GM11168 (cell line): ENCODE measurements around the gene AEBP2.

Experiments
- in situ Hi-C: fragments of 300-500 bp; cut with MboI; formaldehyde crosslinking; loops from one replicate; pipeline ENCODE4 v1.12.0; 2022; ENCODE audit warnings: low sequenced_read_pairs; ENCODE audit not compliant: unreplicated experiment

AEBP2 gene

GRCh38 chr12:19496219-19496878, 57.1 kb downstream of the AEBP2 start:
- in situ Hi-C loops: no loop called here

GRCh38 chr12:19498099-19498498, 58.8 kb downstream of the AEBP2 start:
- in situ Hi-C loops: no loop called here

- in situ Hi-C loops: no loop called here
These were observed 59.7 kb downstream of the AEBP2 start for GRCh38 chr12:19499030-19499429.

- in situ Hi-C loops: no loop called here
These were observed 67.2 kb downstream of the AEBP2 start for GRCh38 chr12:19506497-19506896.

- in situ Hi-C loops: no loop called here
These were observed 68.5 kb downstream of the AEBP2 start for GRCh38 chr12:19507823-19508222.

GRCh38 chr12:19510461-19510860, 71.2 kb downstream of the AEBP2 start:
- in situ Hi-C loops: no loop called here

- in situ Hi-C loops: no loop called here
These were observed 75.9 kb downstream of the AEBP2 start for GRCh38 chr12:19515179-19515578.

- in situ Hi-C loops: no loop called here
These were observed 78.3 kb downstream of the AEBP2 start for GRCh38 chr12:19517583-19517982.

GRCh38 chr12:19518209-19518608, 78.9 kb downstream of the AEBP2 start:
- in situ Hi-C loops: no loop called here

GRCh38 chr12:19520646-19521415, 81.5 kb downstream of the AEBP2 start:
- in situ Hi-C loops: no loop called here

GRCh38 chr12:19525274-19525673, 86.0 kb downstream of the AEBP2 start:
- in situ Hi-C loops: no loop called here

GRCh38 chr12:19527866-19528265, 88.6 kb downstream of the AEBP2 start:
- in situ Hi-C loops: no loop called here

GRCh38 chr12:19528750-19529149, 89.5 kb downstream of the AEBP2 start:
- in situ Hi-C loops: no loop called here

- in situ Hi-C loops: no loop called here
These were observed 90.8 kb downstream of the AEBP2 start for GRCh38 chr12:19529951-19530636.

- in situ Hi-C loops: no loop called here
These were observed 91.3 kb downstream of the AEBP2 start for GRCh38 chr12:19530637-19531023.

- in situ Hi-C loops: no loop called here
These were observed 94.3 kb downstream of the AEBP2 start for GRCh38 chr12:19533567-19533966.

GRCh38 chr12:19539071-19539470, 99.8 kb downstream of the AEBP2 start:
- in situ Hi-C loops: no loop called here

- in situ Hi-C loops: no loop called here
These were observed 100.5 kb downstream of the AEBP2 start for GRCh38 chr12:19539836-19540235.

- in situ Hi-C loops: no loop called here
These were observed 103.3 kb downstream of the AEBP2 start for GRCh38 chr12:19542606-19543005.

- in situ Hi-C loops: no loop called here
These were observed 105.1 kb downstream of the AEBP2 start for GRCh38 chr12:19544353-19544752.

GRCh38 chr12:19545301-19545700, 106.0 kb downstream of the AEBP2 start:
- in situ Hi-C loops: no loop called here
